ES-I3 (cell line): ENCODE results near the gene KDM2A.
"Not testable (repeated sequence)": the region's sequence is repeated elsewhere in the genome, so short reads cannot be mapped to it uniquely, and the experiment has no call there.

ENCODE experiments used
- H3K36me3 ChIP-seq: 2 replicates; pipeline ENCODE4 v1.6.1; 2013; ENCODE audit warnings: mild to moderate bottlenecking, low read length, control low read depth, moderate library complexity; ENCODE audit not compliant: insufficient read depth
- H3K4me1 ChIP-seq: 2 replicates; pipeline ENCODE4 v1.6.1; 2013; ENCODE audit warnings: mild to moderate bottlenecking, control low read depth, low read length; ENCODE audit not compliant: insufficient read depth
- H3K9ac ChIP-seq: 2 replicates; pipeline ENCODE4 v1.6.1; 2013; ENCODE audit warnings: low read depth, mild to moderate bottlenecking, low read length, moderate library complexity
- H3K9me3 ChIP-seq: 2 replicates; pipeline ENCODE4 v1.6.1; 2013; ENCODE audit warnings: mild to moderate bottlenecking, low read length, moderate library complexity; ENCODE audit not compliant: control insufficient read depth, insufficient read depth

The KDM2A gene

DNA sequence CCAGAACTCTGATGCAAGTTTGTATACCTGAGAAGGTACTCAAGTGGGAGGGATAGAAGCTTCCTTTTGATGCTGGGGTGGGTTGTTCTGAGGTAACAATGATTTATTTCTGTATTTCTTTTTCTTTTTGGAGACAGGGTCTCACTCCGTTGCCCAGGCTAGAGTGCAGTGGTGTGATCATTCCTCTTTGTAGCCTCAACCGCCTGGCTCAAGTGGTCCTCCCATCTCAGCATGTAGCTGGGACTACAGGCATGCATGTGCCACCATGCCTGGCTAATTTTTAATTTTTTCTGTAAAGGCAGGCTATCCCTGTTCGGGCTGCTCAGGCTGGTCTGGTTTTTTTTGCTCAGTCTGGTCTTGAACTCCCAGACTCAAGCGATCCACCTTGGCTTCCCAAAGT is 7.9 kb downstream of the KDM2A start:
- H3K4me1 ChIP-seq, result no peaks in the 10 kb centered on the region
- no peaks in the 10 kb centered on the region for H3K9me3 ChIP-seq
- no peaks in the 10 kb centered on the region for H3K36me3 ChIP-seq
- H3K9ac ChIP-seq, result no peak overlapping the region

- H3K4me1 ChIP-seq, H3K9ac ChIP-seq, H3K9me3 ChIP-seq, H3K36me3 ChIP-seq: not testable (repeated sequence)
Observed at GRCh38 chr11:67130861-67131260, 11.8 kb downstream of the KDM2A start.

DNA sequence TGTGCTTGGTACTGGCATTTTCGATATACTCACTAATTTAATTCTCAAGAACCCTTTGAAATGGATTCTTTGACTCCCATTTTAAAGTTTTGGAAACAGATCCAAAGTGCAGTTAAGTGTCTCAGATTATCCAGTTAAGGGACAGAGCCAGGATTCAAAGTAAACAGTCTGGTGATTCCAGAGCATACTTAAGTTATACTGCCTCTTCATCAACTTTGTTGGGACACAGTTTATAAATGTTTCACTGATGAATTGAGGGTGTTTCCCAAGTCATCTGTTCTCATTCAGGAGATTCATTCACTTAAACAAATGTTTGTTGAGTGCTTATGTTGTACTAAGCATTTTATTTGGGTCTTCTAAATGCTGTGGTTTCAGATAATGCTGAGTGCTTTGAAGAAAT is 17.1 kb downstream of the KDM2A start:
- peaks cover 16% of the 10 kb centered on the region for H3K36me3 ChIP-seq

GRCh38 chr11:67138922-67139321 is 19.9 kb downstream of the KDM2A start:
- no peaks in the 10 kb centered on the region for H3K4me1 ChIP-seq
- peaks cover 13% of the 10 kb centered on the region for H3K36me3 ChIP-seq
- no peak overlapping the region for H3K9ac ChIP-seq
- H3K9me3 ChIP-seq, result no peaks in the 10 kb centered on the region

More for the DNA sequence above, 17.1 kb downstream of the KDM2A start:
- H3K9me3 ChIP-seq, result no peaks in the 10 kb centered on the region
- H3K9ac ChIP-seq, result no peak overlapping the region
- H3K4me1 ChIP-seq, result no peaks in the 10 kb centered on the region

DNA sequence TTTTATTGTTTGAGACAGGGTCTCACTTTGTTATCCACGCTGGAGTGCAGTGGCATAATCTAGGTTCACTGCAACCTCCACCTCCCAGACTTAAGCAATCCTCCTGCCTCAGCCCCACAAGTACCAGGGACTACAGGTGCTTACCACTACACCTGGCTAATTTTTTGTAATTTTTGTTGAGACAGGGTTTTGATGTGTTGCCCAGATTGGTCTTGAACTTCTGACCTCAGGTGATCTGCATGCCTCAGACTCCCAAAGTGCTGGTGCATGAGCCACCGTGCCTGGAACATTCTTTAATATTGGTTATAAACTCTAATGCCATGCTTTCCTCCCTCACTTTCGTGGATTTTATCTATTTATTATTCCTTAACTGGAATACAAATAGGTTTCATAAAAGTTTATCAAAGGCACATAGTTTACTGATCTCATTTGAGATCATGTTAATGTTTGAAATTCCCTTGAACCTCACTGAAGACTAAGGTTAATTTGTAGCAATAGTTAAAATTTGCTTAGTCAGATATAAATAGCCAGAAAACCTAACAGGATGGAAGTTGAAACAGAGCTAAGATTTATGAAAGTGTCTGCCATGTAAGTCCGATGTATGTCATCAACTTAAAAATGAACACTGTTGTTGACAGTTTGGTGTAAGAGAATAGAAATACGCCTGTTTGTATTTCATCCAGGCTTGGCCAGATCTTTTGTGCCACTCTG is 27.6 kb downstream of the KDM2A start:
- Histone ChIP-seq H3K9me3 (no peaks in the 10 kb centered on the region), H3K36me3 (0 out of 2 replicates have a peak, but pooled peaks cover 4% of the 10 kb centered on the region), H3K4me1 (no peaks in the 10 kb centered on the region), H3K9ac (no peak overlapping the region)

DNA sequence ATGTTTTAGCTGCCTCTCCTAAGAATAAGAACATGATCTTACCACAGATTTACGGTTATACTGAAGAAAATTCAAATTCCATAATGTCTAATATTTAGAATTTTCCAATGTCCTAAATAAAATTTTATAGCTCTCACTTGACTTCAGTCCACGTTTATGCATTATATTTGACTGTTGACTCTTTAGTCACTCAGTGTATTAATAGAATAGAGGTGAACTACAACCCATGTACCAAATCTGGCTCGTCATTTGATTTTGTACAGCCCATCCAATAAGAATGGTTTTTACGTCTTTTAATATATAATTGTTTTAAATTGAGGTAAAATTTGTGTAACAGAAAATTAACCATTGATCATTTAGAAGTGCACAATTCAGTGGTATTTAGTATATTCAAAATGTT is 34.9 kb downstream of the KDM2A start:
- Histone ChIP-seq H3K36me3 (peaks cover 4% of the 10 kb centered on the region), H3K9me3 (no peaks in the 10 kb centered on the region), H3K4me1 (no peaks in the 10 kb centered on the region), H3K9ac (no peak overlapping the region)

GRCh38 chr11:67154726-67155125 is 35.7 kb downstream of the KDM2A start:
- H3K9ac ChIP-seq, result no peak overlapping the region
- H3K4me1 ChIP-seq, result no peaks in the 10 kb centered on the region
- no peaks in the 10 kb centered on the region for H3K9me3 ChIP-seq
- H3K36me3 ChIP-seq, result peaks cover 4% of the 10 kb centered on the region

- Histone ChIP-seq H3K9ac (no peak overlapping the region), H3K4me1 (no peaks in the 10 kb centered on the region), H3K36me3 (no peaks in the 10 kb centered on the region; the same call in 1 of the 2 replicates), H3K9me3 (no peaks in the 10 kb centered on the region)
Observed at GRCh38 chr11:67157691-67158090, 38.6 kb downstream of the KDM2A start.

DNA sequence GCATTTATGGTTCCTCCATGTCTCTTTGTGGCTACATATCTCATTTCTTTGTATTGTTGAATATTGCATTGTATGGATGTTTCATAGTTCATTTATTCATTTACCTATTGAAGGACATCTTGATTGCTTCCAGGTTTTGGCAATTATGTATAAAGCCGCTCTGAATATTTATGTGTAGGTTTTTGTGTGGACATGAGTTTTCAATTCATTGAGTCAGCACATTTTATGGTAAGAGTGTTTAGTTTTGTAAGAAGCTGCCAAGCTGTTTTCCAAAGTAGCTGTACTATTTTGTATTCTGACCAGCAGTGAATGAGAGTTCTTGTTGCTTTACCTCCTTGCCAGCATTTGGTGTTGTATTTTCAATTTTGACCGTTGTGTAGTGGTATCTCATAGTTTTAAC is 39.2 kb downstream of the KDM2A start:
- H3K9me3 ChIP-seq, result no peaks in the 10 kb centered on the region
- H3K36me3 ChIP-seq, result no peaks in the 10 kb centered on the region; the same call in 1 of the 2 replicates
- no peak overlapping the region for H3K9ac ChIP-seq
- no peaks in the 10 kb centered on the region for H3K4me1 ChIP-seq

GRCh38 chr11:67160045-67160444 is 41.0 kb downstream of the KDM2A start:
- H3K36me3 ChIP-seq, result no peaks in the 10 kb centered on the region
- no peaks in the 10 kb centered on the region for H3K9me3 ChIP-seq
- H3K9ac ChIP-seq, result no peak overlapping the region
- H3K4me1 ChIP-seq, result no peaks in the 10 kb centered on the region

DNA sequence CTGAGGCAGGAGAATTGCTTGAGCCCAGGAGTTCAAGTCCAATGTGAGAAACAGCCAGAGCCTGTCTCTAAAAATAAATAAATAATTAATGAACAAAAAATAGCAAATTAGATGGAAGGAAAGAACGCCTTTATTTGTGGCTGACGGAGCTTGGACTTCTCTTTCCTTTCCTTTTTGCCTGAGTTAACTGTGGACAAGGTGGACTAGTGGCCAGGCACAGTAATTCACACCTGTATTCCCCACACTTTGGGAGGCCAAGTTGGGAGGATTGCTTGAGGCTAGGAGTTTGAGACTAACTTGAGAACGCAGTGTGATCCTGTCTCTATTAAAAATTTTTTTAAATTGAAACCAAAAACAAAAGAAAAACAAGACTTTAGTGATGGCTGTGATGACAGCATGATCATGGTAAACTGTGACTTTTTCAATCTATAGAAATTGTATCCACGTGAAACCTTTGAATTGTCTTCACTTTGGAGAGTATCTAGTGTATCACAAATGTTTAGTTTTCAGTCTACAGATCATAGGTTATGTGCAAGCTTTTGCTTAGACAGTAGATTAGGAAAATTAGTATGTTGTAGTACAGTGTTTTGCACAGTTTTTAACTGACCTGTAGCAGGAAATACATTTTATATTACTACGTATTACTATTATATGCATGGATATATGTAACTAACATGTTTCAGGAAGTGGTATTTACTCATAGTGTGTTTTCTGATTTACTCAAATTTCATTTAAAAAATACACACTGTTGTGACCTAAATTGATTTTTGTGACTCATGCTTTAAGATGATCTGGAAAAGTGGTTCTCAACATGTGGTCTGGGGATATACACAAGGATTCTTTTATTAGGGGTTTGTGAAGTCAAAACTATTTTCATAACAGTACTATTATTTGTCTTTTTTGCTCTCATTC is 42.1 kb downstream of the KDM2A start:
- Histone ChIP-seq H3K4me1 (no peaks in the 10 kb centered on the region), H3K36me3 (no peaks in the 10 kb centered on the region), H3K9ac (no peak overlapping the region), H3K9me3 (no peaks in the 10 kb centered on the region)

GRCh38 chr11:67163006-67163405 is 43.9 kb downstream of the KDM2A start:
- H3K9me3 ChIP-seq, result no peaks in the 10 kb centered on the region
- H3K4me1 ChIP-seq, result no peaks in the 10 kb centered on the region
- no peaks in the 10 kb centered on the region for H3K36me3 ChIP-seq
- H3K9ac ChIP-seq, result no peak overlapping the region

DNA sequence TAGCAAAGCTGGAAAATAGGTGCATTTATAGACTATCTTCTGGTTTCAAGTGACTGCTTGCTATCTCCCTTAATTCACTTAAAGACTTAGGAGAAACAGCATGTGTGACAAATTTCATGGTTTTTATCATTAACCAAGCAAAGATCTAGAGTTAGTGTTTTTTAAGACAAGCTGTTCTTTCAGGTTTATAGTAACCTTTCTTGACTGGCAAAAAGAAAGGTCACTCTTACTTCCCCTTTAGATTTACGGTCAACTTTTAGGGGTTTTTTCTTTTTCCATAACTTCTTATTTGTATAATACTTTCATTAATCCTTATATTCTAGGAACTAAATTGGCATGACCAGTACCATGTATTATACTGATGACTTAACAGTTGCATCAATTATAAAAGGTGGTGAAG is 46.6 kb downstream of the KDM2A start:
- no peak overlapping the region for H3K9ac ChIP-seq
- no peaks in the 10 kb centered on the region for H3K36me3 ChIP-seq
- no peaks in the 10 kb centered on the region for H3K9me3 ChIP-seq
- H3K4me1 ChIP-seq, result no peaks in the 10 kb centered on the region

DNA sequence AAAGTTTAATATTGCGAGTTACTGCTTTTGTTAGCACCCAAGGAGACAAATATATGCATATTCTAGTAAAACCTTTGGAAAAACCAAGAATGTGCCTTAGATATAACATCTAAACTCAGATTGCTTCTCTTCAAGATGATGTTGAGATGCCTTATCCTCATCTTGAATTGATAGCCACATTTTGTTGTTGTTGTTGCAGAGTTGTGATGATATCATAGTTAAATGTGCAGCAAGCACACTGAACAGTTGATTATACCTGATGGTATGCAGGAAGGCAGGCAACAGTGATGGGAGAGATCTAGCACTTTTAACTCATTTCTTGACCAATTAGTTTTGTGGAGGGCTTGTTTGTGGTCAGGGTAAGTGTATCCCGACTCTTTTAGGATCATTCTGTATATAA is 48.0 kb downstream of the KDM2A start:
- Histone ChIP-seq H3K9me3 (no peaks in the 10 kb centered on the region), H3K9ac (no peak overlapping the region), H3K36me3 (no peaks in the 10 kb centered on the region), H3K4me1 (no peaks in the 10 kb centered on the region)

DNA sequence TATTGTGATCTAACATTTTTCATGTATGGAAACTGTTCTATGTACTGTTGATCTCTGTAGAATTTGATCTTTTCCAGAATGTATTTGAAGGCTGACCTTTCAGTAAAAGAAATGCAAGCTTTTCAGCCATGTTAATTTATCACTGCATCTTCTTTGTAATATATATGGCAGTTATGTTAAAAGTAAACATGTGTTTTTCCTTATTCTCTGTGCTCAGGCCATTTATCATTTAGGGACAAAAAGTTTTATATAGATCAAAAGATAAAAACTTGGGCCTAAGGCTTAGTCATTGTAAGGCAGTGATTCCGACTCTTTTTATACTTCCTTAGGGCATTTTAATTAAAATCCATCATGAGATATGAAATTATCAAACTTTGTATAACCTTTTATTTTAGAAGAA is 48.7 kb downstream of the KDM2A start:
- Histone ChIP-seq H3K36me3 (no peaks in the 10 kb centered on the region), H3K4me1 (no peaks in the 10 kb centered on the region), H3K9ac (no peak overlapping the region)

More for the DNA sequence above, 48.7 kb downstream of the KDM2A start:
- no peaks in the 10 kb centered on the region for H3K9me3 ChIP-seq
